Fibroblast of lung (primary cell): ENCODE measurements around the gene PLEKHG7.

Experiments
- EZH2 ChIP-seq: IDR thresholded peaks from 2 replicates; pipeline ENCODE4 v1.5.1; 2012; ENCODE audit warnings: low read length, control low read depth, mild to moderate bottlenecking; ENCODE audit errors: missing control alignments
- TF ChIP-seq, protein P1 (sequence below), 2 donors: IDR thresholded peaks in 1 of 2; conservative IDR thresholded peaks in 1 of 2; 1 replicate in 1 of 2; 2 replicates in 1 of 2; pipeline ENCODE4 v1.5.1; 2011 to 2012; ENCODE audit warnings: low read length in 2 of 2, control low read depth in 1 of 2, inconsistent platforms in 1 of 2, low read depth in 1 of 2, mild to moderate bottlenecking in 1 of 2

DNA sequence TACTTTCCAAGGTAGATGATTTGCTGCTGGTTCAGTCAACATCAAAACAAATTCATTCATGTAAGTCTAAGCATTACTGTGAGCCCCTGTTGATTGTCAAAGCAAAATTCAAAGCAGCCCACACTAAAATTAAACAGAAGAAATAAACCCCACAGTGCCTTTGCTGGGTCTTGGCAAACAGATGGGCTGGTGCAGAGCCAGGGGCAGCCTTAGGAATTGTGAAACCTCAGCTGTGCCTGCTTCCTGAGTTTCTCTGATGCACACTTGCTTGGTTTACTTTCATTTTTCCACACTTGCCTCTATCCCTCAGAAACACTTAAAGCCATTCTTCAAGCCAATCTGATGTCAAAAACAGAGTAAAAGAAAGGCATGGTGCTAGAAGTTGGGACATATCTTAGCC lies 6.6 kb upstream of the PLEKHG7 start:
- no peak for TF ChIP-seq EZH2
- TF ChIP-seq, protein P1, sequence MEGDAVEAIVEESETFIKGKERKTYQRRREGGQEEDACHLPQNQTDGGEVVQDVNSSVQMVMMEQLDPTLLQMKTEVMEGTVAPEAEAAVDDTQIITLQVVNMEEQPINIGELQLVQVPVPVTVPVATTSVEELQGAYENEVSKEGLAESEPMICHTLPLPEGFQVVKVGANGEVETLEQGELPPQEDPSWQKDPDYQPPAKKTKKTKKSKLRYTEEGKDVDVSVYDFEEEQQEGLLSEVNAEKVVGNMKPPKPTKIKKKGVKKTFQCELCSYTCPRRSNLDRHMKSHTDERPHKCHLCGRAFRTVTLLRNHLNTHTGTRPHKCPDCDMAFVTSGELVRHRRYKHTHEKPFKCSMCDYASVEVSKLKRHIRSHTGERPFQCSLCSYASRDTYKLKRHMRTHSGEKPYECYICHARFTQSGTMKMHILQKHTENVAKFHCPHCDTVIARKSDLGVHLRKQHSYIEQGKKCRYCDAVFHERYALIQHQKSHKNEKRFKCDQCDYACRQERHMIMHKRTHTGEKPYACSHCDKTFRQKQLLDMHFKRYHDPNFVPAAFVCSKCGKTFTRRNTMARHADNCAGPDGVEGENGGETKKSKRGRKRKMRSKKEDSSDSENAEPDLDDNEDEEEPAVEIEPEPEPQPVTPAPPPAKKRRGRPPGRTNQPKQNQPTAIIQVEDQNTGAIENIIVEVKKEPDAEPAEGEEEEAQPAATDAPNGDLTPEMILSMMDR (conservative IDR thresholded peaks at IDR 0.05 in 1 of 2, IDR thresholded peaks at IDR 0.05 in 1 of 2; ENCODE audit: low read depth in 1 of 2, low read length in 2 of 2) = no peak
